GM10248 (cell line): ENCODE data around the gene PRAMEF8.
"Not testable (repeated sequence)": the region's sequence is repeated elsewhere in the genome, so short reads cannot be mapped to it uniquely, and the experiment has no call there.

Source experiments
- CTCF ChIA-PET: fragments of 300-600 bp; sonication (Branson Sonifier 250); formaldehyde crosslinking; extraction: SDS; loops from one replicate; lab custom pipeline; 2021; ENCODE audit warnings: antibody characterized with exemption; lab: Yijun Ruan, JAX
- POLR2A ChIA-PET: fragments of 350-650 bp; sonication (Branson Sonifier 250); formaldehyde crosslinking; extraction: SDS; loops from one replicate; lab custom pipeline; 2020; ENCODE audit warnings: antibody characterized with exemption; lab: Yijun Ruan, JAX
- DNase-seq: peaks from one replicate; pipeline ENCODE4 v3.0.0; 2012; ENCODE audit errors: extremely low spot score

The PRAMEF8 gene

GRCh38 chr1:13237572-13237971 lies 47.4 kb downstream of the PRAMEF8 start:
- CTCF ChIA-PET, POLR2A ChIA-PET, DNase-seq: not testable (repeated sequence)

GRCh38 chr1:13234057-13234456 lies 50.9 kb downstream of the PRAMEF8 start:
- CTCF ChIA-PET, DNase-seq, POLR2A ChIA-PET: not testable (repeated sequence)

- DNase-seq, POLR2A ChIA-PET, CTCF ChIA-PET: not testable (repeated sequence)
These were observed 52.9 kb downstream of the PRAMEF8 start for GRCh38 chr1:13232056-13232455.
